Activated T-helper 1 cell treated with Interleukin-2 at 50 U/mL for 16 hours (primary cell): ENCODE results near the gene PTPRD.

Source experiments
- DNase-seq: peaks from one replicate; pipeline ENCODE4 v3.0.0-alpha.2; 2020; ENCODE audit warnings: low read depth

PTPRD gene

DNA sequence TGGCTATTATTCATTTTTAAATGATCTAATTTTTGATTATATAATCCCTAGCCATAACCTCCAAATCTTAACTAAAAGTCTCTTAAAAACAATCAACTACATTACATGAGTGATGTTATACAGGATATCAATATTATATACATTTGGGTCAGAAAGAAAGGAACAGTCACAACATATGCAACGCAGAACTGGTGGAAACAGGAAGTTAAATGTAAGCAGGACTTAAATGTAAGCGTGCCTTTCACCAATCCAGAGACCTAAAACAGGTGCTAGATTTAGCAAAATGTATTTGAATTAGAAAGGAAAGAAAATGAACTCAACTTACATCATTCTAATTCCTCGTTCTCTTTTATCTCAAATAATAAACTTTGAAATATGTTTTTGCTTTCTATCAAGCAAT, 738.5 kb downstream of the PTPRD start:
- no peak for DNase-seq

DNA sequence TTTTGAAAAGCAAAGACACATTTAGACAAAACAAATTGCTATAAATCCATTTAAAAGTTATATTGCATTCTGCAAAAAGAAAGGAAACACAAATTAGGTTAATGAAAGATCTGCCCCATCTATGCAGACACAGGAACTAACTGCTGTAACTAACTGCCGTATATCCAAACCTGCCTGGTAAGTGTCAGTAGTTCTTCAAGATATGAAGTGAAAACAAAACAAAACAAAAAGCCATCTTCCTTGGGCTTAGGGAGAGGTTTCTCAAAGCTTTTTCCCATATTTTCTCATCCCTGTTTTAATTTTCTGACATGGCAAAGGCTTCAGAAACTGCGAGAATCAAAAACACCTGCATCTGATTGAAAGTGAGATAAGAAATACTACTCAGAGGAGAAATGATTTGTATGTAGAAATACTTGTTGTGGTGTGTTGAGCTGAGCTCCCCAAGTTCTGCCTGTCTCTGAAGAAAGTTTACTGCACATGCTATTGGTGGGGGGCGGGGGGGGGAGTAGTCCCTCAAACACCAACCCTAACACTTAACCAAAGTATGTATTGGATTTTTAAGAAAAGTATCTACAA, 750.5 kb downstream of the PTPRD start:
- DNase-seq: no peak

- no peak for DNase-seq
These were observed 757.4 kb downstream of the PTPRD start for GRCh38 chr9:9855177-9856078.

DNA sequence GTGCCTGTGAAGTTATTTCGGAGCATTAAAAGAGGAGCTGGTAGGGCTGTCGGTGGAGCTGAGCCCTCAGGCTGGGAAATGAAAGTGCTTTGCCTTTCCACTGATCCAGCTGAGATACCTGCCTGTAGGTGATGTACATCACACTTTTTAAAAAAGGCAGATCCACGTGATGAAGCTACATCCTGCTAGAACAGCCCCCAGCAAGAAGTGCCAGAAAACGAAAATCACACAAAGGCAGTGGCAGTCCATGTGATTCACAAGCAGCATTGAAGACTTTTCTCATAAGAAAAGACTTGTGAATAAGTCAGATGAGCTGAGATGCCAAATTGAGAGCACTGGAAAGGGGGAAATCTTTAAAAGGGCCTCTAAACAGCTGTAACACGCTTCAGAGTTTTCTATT, 765.1 kb downstream of the PTPRD start:
- DNase-seq: no peak

- DNase-seq: no peak
These were observed 766.2 kb downstream of the PTPRD start for GRCh38 chr9:9846557-9846956.

DNA sequence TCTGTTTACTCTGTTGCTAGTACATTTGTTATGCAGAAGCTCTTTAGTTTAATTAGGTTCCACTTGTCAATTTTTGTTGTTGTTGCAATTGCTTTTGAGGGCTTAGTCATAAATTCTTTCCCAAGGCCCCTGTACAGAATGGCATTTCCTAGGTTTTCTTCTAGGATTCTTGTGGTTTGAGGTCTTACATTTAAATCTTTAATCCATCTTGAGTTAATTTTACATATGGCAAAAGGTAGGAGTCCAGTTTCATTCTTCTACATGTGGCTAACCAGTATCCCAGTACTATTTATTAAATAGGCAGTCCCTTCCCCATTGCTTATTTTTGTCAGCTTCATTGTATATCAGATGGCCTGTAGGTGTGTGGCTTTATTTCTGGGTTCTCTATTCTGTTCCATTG, 792.4 kb downstream of the PTPRD start:
- DNase-seq: no peak

DNA sequence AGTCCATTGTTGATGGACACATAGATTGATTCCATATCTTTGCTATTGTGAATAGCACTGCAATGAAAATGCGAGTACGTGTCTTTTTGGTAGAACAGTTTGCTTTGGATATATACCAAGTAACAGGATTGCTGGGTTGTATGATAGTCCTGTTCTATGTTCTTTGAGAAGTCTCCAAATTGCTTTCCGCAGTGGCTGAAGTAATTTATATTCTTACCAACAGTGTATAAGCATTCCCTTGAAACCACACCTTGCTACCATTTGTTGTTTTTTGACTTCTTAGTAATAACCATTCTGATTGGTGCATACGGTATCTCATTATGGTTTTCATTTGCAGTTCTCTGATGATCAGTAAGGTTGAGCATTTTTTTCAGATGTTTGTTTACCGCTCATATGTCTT, 792.9 kb downstream of the PTPRD start:
- no peak for DNase-seq

DNA sequence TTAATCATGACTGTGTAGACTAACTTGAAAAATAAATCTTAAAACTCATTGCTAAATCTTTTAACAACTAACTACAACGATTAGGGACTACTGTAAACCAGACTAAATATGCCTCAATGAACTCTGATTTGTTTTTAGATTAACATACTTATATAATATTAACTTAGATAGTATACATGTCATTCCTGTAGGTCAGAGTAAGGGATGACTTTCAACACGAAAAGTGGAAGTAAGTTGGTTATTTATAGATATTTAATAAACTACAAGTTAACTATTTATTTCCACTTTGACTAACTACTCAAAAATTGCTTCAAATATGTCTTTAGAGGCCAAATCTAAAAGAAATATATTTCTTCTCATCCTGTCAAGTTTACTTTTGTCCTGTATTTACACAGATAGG, 795.6 kb downstream of the PTPRD start:
- DNase-seq: no peak

- no peak for DNase-seq
These were observed 808.7 kb downstream of the PTPRD start for GRCh38 chr9:9804109-9804508.

DNA sequence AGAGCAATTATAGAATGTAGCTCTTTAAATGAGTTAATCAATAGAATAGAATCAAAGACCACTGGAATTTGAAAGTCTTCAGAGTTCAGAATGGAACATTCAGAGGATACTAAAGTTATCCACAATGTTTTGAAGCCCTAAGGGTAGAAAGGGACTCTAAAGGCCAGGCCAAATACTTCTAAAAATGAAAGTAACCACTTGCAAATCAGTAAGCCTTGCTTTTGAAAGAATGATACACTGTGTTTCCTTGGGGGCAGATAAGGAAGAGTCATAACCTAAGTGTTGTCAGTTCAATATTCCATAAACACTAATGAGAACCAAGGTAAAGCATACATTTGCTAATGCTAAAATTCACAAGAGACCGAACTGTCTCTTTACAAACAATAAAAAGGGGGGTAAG, 813.5 kb downstream of the PTPRD start:
- no peak for DNase-seq

- DNase-seq: no peak
These were observed 820.5 kb downstream of the PTPRD start for GRCh38 chr9:9792144-9792857.

DNA sequence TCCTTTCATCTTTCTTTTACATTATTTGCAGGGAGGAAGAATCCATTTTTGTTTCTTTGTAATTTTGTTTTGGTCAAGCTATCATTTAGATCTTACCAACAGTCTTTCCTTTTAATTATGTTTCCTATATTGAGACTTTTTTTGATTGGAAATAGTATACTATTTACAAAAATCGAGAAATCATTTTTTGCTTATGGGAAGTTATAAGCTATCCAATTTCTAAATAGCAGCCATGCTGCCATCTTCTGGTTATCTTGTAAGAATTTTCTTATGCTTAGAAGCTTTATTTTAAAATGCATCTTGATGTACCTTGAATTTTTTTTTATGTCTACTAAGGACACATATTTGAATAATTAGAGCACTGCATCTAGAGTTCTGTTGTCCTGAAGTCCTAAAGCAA, 821.2 kb downstream of the PTPRD start:
- no peak for DNase-seq

DNA sequence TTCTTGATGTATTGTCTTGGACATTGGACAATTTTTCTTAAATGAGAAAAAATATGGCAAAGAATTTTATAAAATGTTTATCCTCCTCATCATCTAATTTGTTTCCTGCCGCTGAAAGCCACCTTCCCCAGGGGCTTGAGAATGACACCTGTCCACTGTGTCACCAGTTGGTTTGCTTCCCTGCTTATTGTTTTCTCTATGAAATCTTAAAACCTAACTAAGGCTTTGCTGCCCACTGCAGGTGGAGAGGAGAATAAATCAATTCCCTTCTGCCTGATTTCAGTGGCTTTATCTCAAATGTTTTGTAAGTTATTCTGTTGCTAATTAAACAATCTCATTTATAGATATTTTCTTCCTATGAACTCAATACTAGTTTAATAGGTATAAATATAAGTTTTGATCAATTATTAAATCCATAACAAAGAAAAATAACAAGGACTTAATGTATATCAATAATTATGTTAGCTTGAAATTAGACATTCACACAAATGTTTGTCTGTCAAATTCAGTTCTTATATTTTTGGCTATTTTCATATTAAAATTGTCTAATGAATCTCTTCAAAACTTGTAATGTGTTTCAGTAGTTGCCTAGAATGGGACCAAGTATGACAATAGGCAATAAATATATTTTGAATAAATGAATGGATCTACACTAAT, 822.5 kb downstream of the PTPRD start:
- no peak for DNase-seq

- no peak for DNase-seq
These were observed 829.1 kb downstream of the PTPRD start for GRCh38 chr9:9783711-9784110.

DNA sequence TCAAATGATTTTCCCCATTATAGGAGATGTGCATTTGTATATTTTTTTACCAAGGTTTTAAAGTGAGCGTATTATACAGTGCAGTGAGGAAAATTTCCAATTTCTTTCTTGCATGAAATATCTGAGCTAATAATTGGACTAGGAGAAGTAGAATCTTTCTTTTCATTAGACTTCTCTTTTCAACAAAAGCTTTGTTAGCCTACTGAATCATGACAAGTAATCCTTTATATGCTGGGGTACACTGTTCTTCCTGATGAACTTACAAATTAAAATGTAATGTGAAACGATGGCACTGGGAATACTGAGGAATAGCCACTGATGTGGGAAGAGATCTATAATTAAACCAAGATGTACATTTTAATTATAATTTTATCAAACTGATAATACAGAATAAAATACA, 829.6 kb downstream of the PTPRD start:
- DNase-seq: no peak

- no peak for DNase-seq
These were observed 834.5 kb downstream of the PTPRD start for GRCh38 chr9:9778293-9778692.

- DNase-seq: no peak
These were observed 838.3 kb downstream of the PTPRD start for GRCh38 chr9:9774471-9774870.

- DNase-seq: no peak
These were observed 841.5 kb downstream of the PTPRD start for GRCh38 chr9:9771314-9771713.

- DNase-seq: no peak
These were observed 848.0 kb downstream of the PTPRD start for GRCh38 chr9:9764821-9765220.

GRCh38 chr9:9754186-9754585, 858.6 kb downstream of the PTPRD start:
- no peak for DNase-seq

DNA sequence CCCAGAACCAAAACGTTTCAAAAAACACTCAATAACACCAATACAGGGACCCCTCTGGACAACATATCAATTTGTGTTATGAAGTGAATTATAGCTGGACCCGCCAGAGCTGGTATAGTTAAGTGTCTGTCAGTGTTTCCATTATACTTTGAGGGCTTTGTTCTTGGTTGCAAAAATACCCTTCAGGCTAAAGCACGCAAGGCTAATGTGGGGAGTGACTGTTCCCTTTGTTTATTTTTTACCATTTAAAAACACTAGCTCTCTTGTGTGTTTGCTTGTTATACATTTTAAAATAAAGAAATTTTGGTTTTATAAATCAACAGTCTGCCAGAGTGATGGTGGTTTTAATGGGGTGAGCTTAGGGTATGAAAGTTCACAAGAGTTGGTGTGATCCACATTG, 859.5 kb downstream of the PTPRD start:
- DNase-seq: no peak

DNA sequence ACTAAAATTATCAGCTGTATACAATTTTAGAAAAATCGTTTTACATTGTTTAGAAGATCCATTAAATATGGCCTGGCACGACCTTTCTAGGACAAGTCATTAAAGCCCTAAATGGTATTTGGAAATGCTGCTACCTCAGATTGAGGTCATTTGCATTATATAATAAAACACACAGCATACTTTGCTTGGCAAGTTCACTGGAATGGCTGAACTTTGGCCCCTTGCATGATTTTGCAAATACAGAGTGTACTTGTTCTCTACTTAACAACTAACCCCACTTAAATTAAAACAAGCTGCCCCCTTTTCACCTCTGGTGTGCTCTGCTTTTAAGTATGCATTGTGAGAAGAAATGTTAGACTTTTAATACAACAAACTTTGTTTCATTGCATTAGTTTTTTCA, 860.1 kb downstream of the PTPRD start:
- DNase-seq: no peak

DNA sequence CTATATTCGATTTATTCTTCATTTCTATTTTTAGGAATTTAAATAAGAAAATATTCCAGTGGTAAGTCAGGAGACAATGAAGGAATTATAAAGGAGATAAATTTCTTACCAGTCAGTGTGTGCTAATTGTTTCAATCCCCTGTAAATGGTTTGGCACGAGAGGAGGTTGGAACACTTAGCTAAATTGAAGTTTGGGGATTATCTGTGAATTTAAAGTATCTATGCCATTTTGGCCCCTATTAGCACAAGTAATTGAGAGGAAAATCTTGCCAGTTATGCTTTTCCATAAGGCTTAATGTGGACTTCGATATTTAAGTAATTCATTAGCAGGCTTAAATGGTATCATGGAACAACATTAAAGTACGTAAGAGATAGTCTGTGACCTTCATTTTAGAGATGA, 860.8 kb downstream of the PTPRD start:
- DNase-seq: no peak
